DOHH2 (cell line): ENCODE results near the gene RSRP1.

ENCODE experiments used
- H3F3A ChIP-seq: fragments of 200-600 bp; sonication (generic), shearing (Covaris generic); 2 replicates; pipeline ENCODE4 v1.6.0; 2016; ENCODE audit warnings: antibody characterized with exemption, mild to moderate bottlenecking; ENCODE audit not compliant: control insufficient read depth, insufficient read depth
- H3K27ac ChIP-seq: fragments of 200-600 bp; sonication (generic); 2 replicates; pipeline ENCODE4 v1.5.1; 2014; ENCODE audit warnings: low read depth, mild to moderate bottlenecking, low read length, moderate library complexity
- H3K27me3 ChIP-seq: fragments of 200-600 bp; sonication (generic); 2 replicates; pipeline ENCODE4 v1.6.1; 2014; ENCODE audit warnings: mild to moderate bottlenecking, low read length, mixed read lengths; ENCODE audit not compliant: control insufficient read depth
- H3K36me3 ChIP-seq: fragments of 200-600 bp; sonication (generic); 2 replicates; pipeline ENCODE4 v1.6.1; 2014; ENCODE audit warnings: mild to moderate bottlenecking, low read length, moderate library complexity, mixed read lengths; ENCODE audit not compliant: control insufficient read depth
- H3K4me1 ChIP-seq: fragments of 200-600 bp; sonication (generic); 2 replicates; pipeline ENCODE4 v1.6.1; 2014; ENCODE audit warnings: mild to moderate bottlenecking, low read length, mixed read lengths; ENCODE audit not compliant: control insufficient read depth
- H3K4me2 ChIP-seq: fragments of 200-600 bp; sonication (generic); 2 replicates; pipeline ENCODE4 v1.6.0; 2014; ENCODE audit warnings: mild to moderate bottlenecking, low read length, moderate library complexity
- H3K4me3 ChIP-seq: fragments of 200-600 bp; sonication (generic); 2 replicates; pipeline ENCODE4 v1.5.1; 2014; ENCODE audit warnings: mild to moderate bottlenecking, low read length, mixed read lengths
- H3K79me2 ChIP-seq: fragments of 200-600 bp; sonication (generic); 2 replicates; pipeline ENCODE4 v1.6.1; 2014; ENCODE audit warnings: mild to moderate bottlenecking, low read length, mixed read lengths; ENCODE audit not compliant: control insufficient read depth
- H3K9me2 ChIP-seq: fragments of 200-600 bp; sonication (generic); replicated peaks from 2 replicates; pipeline ENCODE4 v1.6.1; 2014; ENCODE audit warnings: mild to moderate bottlenecking, low read length, mixed read lengths; ENCODE audit not compliant: control insufficient read depth
- H3K9me3 ChIP-seq: fragments of 200-600 bp; sonication (generic); 2 replicates; pipeline ENCODE4 v1.6.1; 2014; ENCODE audit warnings: antibody characterized with exemption, low read length, mixed read lengths; ENCODE audit not compliant: control insufficient read depth, insufficient read depth
- H4K20me1 ChIP-seq: fragments of 200-600 bp; sonication (generic); 2 replicates; pipeline ENCODE4 v1.6.0; 2014; ENCODE audit warnings: low read depth, mild to moderate bottlenecking, antibody characterized with exemption, low read length, moderate library complexity; ENCODE audit not compliant: control insufficient read depth, insufficient read depth
- CTCF ChIP-seq: fragments of 200-600 bp; sonication (generic); IDR thresholded peaks from one replicate; pipeline ENCODE4 v1.5.1; 2014; ENCODE audit warnings: antibody characterized with exemption, mild to moderate bottlenecking, low read depth, low read length; ENCODE audit not compliant: poor library complexity, severe bottlenecking
- EZH2phosphoT487 ChIP-seq: fragments of 200-600 bp; sonication (generic); IDR thresholded peaks from 2 replicates; pipeline ENCODE4 v1.6.1; 2017; ENCODE audit warnings: borderline replicate concordance, mild to moderate bottlenecking, antibody characterized with exemption, low read length, moderate library complexity, mixed read lengths

Gene RSRP1

GRCh38 chr1:25217598-25218232, 29.5 kb downstream of the RSRP1 start:
- Histone ChIP-seq H4K20me1 (no peaks in the 10 kb centered on the region), H3K79me2 (no peaks in the 10 kb centered on the region), H3K36me3 (peaks cover 20% of the 10 kb centered on the region), H3K4me3 (no peak overlapping the region), H3K27ac (no peak overlapping the region), H3K4me1 (peaks cover 17% of the 10 kb centered on the region), H3F3A (peaks cover 10% of the 10 kb centered on the region; the same call in 1 of the 2 replicates), H3K9me3 (no peaks in the 10 kb centered on the region), H3K4me2 (no peak overlapping the region), H3K9me2 (no peaks in the 10 kb centered on the region), H3K27me3 (no peaks in the 10 kb centered on the region)
- TF ChIP-seq EZH2phosphoT487 (no peak), CTCF (no peak)

- H3F3A ChIP-seq = peaks cover 10% of the 10 kb centered on the region; the same call in 1 of the 2 replicates
- H3K9me2 ChIP-seq = no peaks in the 10 kb centered on the region
- H3K4me3 ChIP-seq = no peak overlapping the region
- H3K9me3 ChIP-seq = no peaks in the 10 kb centered on the region
- no peak for TF ChIP-seq EZH2phosphoT487
- TF ChIP-seq CTCF = no peak
- H3K4me2 ChIP-seq = no peak overlapping the region
- no peak overlapping the region for H3K27ac ChIP-seq
- no peaks in the 10 kb centered on the region for H3K27me3 ChIP-seq
- peaks cover 14% of the 10 kb centered on the region for H3K36me3 ChIP-seq
- H3K79me2 ChIP-seq = no peaks in the 10 kb centered on the region
- H4K20me1 ChIP-seq = no peaks in the 10 kb centered on the region
- peaks cover 17% of the 10 kb centered on the region for H3K4me1 ChIP-seq
These were observed 30.2 kb downstream of the RSRP1 start for GRCh38 chr1:25217015-25217414.

- peak overlapping the region; percentile 46 for H3K4me2 ChIP-seq
- H3K4me3 ChIP-seq = peak overlapping the region; percentile 28
- H3K27ac ChIP-seq = no peak overlapping the region
- no peak for TF ChIP-seq EZH2phosphoT487
- no peak for TF ChIP-seq CTCF
- no peaks in the 10 kb centered on the region for H3K79me2 ChIP-seq
- no peaks in the 10 kb centered on the region for H4K20me1 ChIP-seq
- H3K36me3 ChIP-seq = peaks cover 5% of the 10 kb centered on the region
- no peaks in the 10 kb centered on the region for H3K9me3 ChIP-seq
- H3F3A ChIP-seq = peaks cover 10% of the 10 kb centered on the region; the same call in 1 of the 2 replicates
- H3K27me3 ChIP-seq = no peaks in the 10 kb centered on the region
- peaks cover 17% of the 10 kb centered on the region for H3K4me1 ChIP-seq
- no peaks in the 10 kb centered on the region for H3K9me2 ChIP-seq
These were observed 31.1 kb downstream of the RSRP1 start for GRCh38 chr1:25216123-25216522.
